SJSA1 (cell line): ENCODE results near the gene USP49. TPM values are rescaled to one million over a fixed set of nuclear protein-coding genes. Genes with fewer than 3 reads are reported as not detected.

Experiments used
- DNase-seq, 2 experiments: peaks; one replicate each; pipeline ENCODE4 v3.0.0-alpha.2; 2015 to 2020; ENCODE audit warnings: low spot score in 2 of 2, low read depth in 1 of 2
- H3K27ac ChIP-seq: fragments of 250-450 bp; sonication (Bioruptor Pico); 2 replicates; pipeline ENCODE4 v1.5.1; 2020; ENCODE audit warnings: mild to moderate bottlenecking, moderate library complexity
- H3K27me3 ChIP-seq: fragments of 250-450 bp; sonication (Bioruptor Pico); replicated peaks from 2 replicates; pipeline ENCODE4 v1.5.1; 2020; ENCODE audit warnings: mild to moderate bottlenecking, moderate library complexity
- H3K36me3 ChIP-seq: fragments of 250-450 bp; sonication (Bioruptor Pico); 2 replicates; pipeline ENCODE4 v1.5.1; 2020; ENCODE audit warnings: mild to moderate bottlenecking
- H3K4me1 ChIP-seq: fragments of 250-450 bp; sonication (Bioruptor Pico); replicated peaks from 2 replicates; pipeline ENCODE4 v1.6.1; 2021; ENCODE audit warnings: mild to moderate bottlenecking
- H3K4me3 ChIP-seq: fragments of 250-450 bp; sonication (Bioruptor Pico); 2 replicates; pipeline ENCODE4 v1.5.1; 2020; ENCODE audit warnings: mild to moderate bottlenecking
- H3K9me3 ChIP-seq: fragments of 250-450 bp; sonication (Bioruptor Pico); replicated peaks from 2 replicates; pipeline ENCODE4 v1.5.1; 2020; ENCODE audit warnings: mild to moderate bottlenecking
- total RNA-seq: library from RNA; depleted of rRNA; stranded (reverse); fragments of >200 nt; shearing (Covaris generic); gene quantifications from 2 replicates; pipeline ENCODE4 v1.2.3, GENCODE V29; 2014

The USP49 gene
- total RNA-seq, 1 experiment from 2014 or later = 2.3 TPM

- H3K9me3 ChIP-seq = no peaks in the 10 kb centered on the region
- H3K4me1 ChIP-seq = peaks cover 15% of the 10 kb centered on the region
- no peak for DNase-seq
- H3K36me3 ChIP-seq = 0 out of 2 replicates have a peak, but pooled peaks cover 4% of the 10 kb centered on the region
- H3K4me3 ChIP-seq = no peak overlapping the region
- H3K27ac ChIP-seq = no peak overlapping the region
- H3K27me3 ChIP-seq = 0 out of 2 replicates have a peak, but pooled peaks cover 6% of the 10 kb centered on the region
Observed at GRCh38 chr6:41781366-41781730, 113.8 kb downstream of the USP49 start.

- Histone ChIP-seq H3K36me3 (peaks cover under 1% of the 10 kb centered on the region; the same call in 1 of the 2 replicates), H3K9me3 (no peaks in the 10 kb centered on the region), H3K27me3 (0 out of 2 replicates have a peak, but pooled peaks cover 6% of the 10 kb centered on the region), H3K4me1 (peaks cover 9% of the 10 kb centered on the region), H3K4me3 (peak within 1 kb of the TSS; percentile 47), H3K27ac (no peak within 1 kb of the TSS)
- no peak for DNase-seq
Observed at GRCh38 chr6:41780551-41781365, 114.4 kb downstream of the USP49 start, which contains the start of gene PRICKLE4. Gene PRICKLE4 (plus strand): TSS chr6:41780782. CDS start chr6:41783474, 2,692 bp downstream.

- H3K4me3 ChIP-seq = peak within 1 kb of the TSS; percentile 47
- H3K9me3 ChIP-seq = no peaks in the 10 kb centered on the region
- peak; percentile 85 to 96 for DNase-seq
- H3K36me3 ChIP-seq = peaks cover 8% of the 10 kb centered on the region
- peaks cover 8% of the 10 kb centered on the region; the same call in 1 of the 2 replicates for H3K4me1 ChIP-seq
- H3K27ac ChIP-seq = no peak within 1 kb of the TSS
- 0 out of 2 replicates have a peak, but pooled peaks cover 6% of the 10 kb centered on the region for H3K27me3 ChIP-seq
Observed at GRCh38 chr6:41779788-41780550, 115.2 kb downstream of the USP49 start, which contains the start of gene FRS3. Gene FRS3 (minus strand): TSS chr6:41779900. CDS start chr6:41776987, 2,913 bp downstream.

GRCh38 chr6:41779336-41779735 lies 115.8 kb downstream of the USP49 start:
- Histone ChIP-seq H3K27me3 (0 out of 2 replicates have a peak, but pooled peaks cover 6% of the 10 kb centered on the region), H3K9me3 (no peaks in the 10 kb centered on the region), H3K4me3 (peak overlapping the region; percentile 47), H3K4me1 (peaks cover 8% of the 10 kb centered on the region; the same call in 1 of the 2 replicates), H3K27ac (no peak overlapping the region), H3K36me3 (peaks cover 10% of the 10 kb centered on the region)
- DNase-seq = no peak

GRCh38 chr6:41778895-41779294 lies 116.3 kb downstream of the USP49 start:
- no peaks in the 10 kb centered on the region for H3K9me3 ChIP-seq
- H3K27me3 ChIP-seq = 0 out of 2 replicates have a peak, but pooled peaks cover 6% of the 10 kb centered on the region
- no peak for DNase-seq
- H3K4me3 ChIP-seq = peak overlapping the region; percentile 47
- H3K36me3 ChIP-seq = peaks cover 15% of the 10 kb centered on the region
- peaks cover 8% of the 10 kb centered on the region; the same call in 1 of the 2 replicates for H3K4me1 ChIP-seq
- no peak overlapping the region for H3K27ac ChIP-seq

GRCh38 chr6:41777551-41778285 lies 117.5 kb downstream of the USP49 start:
- Histone ChIP-seq H3K4me1 (peaks cover 8% of the 10 kb centered on the region; the same call in 1 of the 2 replicates), H3K9me3 (no peaks in the 10 kb centered on the region), H3K27ac (no peak overlapping the region), H3K36me3 (peaks cover 20% of the 10 kb centered on the region), H3K27me3 (0 out of 2 replicates have a peak, but pooled peaks cover 6% of the 10 kb centered on the region), H3K4me3 (no peak overlapping the region)
- no peak for DNase-seq

- Histone ChIP-seq H3K4me3 (no peak overlapping the region), H3K36me3 (peaks cover 35% of the 10 kb centered on the region), H3K27ac (no peak overlapping the region), H3K4me1 (0 out of 2 replicates have a peak, but pooled peaks cover 4% of the 10 kb centered on the region), H3K9me3 (no peaks in the 10 kb centered on the region), H3K27me3 (no peaks in the 10 kb centered on the region)
- no peak for DNase-seq
Observed at GRCh38 chr6:41775293-41775882, 119.8 kb downstream of the USP49 start.

GRCh38 chr6:41774841-41775240 lies 120.3 kb downstream of the USP49 start:
- Histone ChIP-seq H3K36me3 (peaks cover 35% of the 10 kb centered on the region), H3K9me3 (no peaks in the 10 kb centered on the region), H3K4me1 (0 out of 2 replicates have a peak, but pooled peaks cover 4% of the 10 kb centered on the region), H3K4me3 (no peak overlapping the region), H3K27ac (no peak overlapping the region), H3K27me3 (no peaks in the 10 kb centered on the region)
- no peak for DNase-seq

- no peak overlapping the region for H3K4me3 ChIP-seq
- no peak overlapping the region for H3K27ac ChIP-seq
- no peak for DNase-seq
- peaks cover 35% of the 10 kb centered on the region for H3K36me3 ChIP-seq
- H3K9me3 ChIP-seq = no peaks in the 10 kb centered on the region
- no peaks in the 10 kb centered on the region for H3K27me3 ChIP-seq
- no peaks in the 10 kb centered on the region for H3K4me1 ChIP-seq
Observed at GRCh38 chr6:41771058-41771983, 123.9 kb downstream of the USP49 start.

GRCh38 chr6:41770381-41771057 lies 124.7 kb downstream of the USP49 start:
- no peaks in the 10 kb centered on the region for H3K9me3 ChIP-seq
- no peaks in the 10 kb centered on the region for H3K27me3 ChIP-seq
- no peak overlapping the region for H3K27ac ChIP-seq
- H3K4me1 ChIP-seq = no peaks in the 10 kb centered on the region
- DNase-seq = no peak
- no peak overlapping the region for H3K4me3 ChIP-seq
- peaks cover 32% of the 10 kb centered on the region for H3K36me3 ChIP-seq

GRCh38 chr6:41769376-41769775 lies 125.8 kb downstream of the USP49 start:
- Histone ChIP-seq H3K4me1 (no peaks in the 10 kb centered on the region), H3K36me3 (peaks cover 25% of the 10 kb centered on the region), H3K27ac (no peak overlapping the region), H3K27me3 (no peaks in the 10 kb centered on the region), H3K9me3 (no peaks in the 10 kb centered on the region), H3K4me3 (no peak overlapping the region)
- DNase-seq = no peak
